ENCODE data around the gene PHOSPHO2. TPM values are rescaled to one million over a fixed set of nuclear protein-coding genes. Genes with fewer than 3 reads are reported as not detected.
A peak's percentile ranks its signal among the peaks of the same experiment; 100 is the strongest.
"Not testable (repeated sequence)": the region's sequence is repeated elsewhere in the genome, so short reads cannot be mapped to it uniquely, and the experiment has no call there.

The PHOSPHO2 gene
- total RNA-seq, 2 experiments from 2014 or later = 3.2 to 4.2 TPM

DNA sequence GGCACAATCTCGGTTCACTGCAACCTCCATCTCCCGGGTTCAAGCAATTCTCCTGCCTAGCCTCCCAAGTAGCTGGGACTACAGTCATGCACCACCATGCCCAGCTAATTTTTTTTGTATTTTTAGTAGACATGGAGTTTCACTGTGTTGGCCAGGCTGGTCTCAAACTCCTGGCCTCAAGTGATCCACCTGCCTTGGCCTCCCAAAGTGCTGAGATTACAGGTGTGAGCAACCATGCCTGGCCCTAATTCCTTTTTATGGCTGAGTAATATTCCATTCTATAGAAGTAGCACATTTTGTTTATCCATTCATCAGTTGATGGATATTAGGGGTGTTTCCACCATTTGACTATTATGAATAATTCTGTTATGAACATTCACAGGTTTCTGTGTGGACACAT is 9.6 kb upstream of the PHOSPHO2 start:
- POLR2A ChIA-PET = interaction anchor here (1.7 kb wide), 1 partner anchor 100 kb away, joined by 8 read pairs; no protein-coding TSS in a partner anchor
- H3K27me3 Mint-ChIP-seq (ENCODE audit: low read depth); ATAC-seq; CTCF ChIA-PET; H3K4me3 Mint-ChIP-seq; DNase-seq; H3K9me3 Mint-ChIP-seq (ENCODE audit: insufficient read depth); H3K27ac Mint-ChIP-seq; H3K36me3 Mint-ChIP-seq (ENCODE audit: low read depth): not testable (repeated sequence)
- H3K4me1 Mint-ChIP-seq (ENCODE audit: low read depth) = peaks cover 13% of the 10 kb centered on the region

DNA sequence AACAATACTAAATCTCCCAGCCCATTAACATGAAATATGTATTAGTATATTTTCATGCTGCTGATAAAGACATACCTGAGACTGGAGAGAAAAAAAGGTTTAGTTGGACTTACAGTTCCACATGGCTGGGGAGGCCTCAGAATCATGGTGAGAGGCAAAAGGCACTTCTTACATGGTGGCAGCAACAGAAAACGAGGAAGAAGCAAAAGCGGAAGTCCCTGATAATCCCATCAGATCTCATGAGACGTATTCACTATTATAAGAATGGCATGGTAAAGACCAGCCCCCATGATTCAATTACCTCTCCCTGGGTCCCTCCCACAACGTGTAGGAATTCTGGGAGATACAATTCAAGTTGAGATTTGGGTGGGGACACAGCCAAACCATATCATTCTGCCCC is 7.4 kb upstream of the PHOSPHO2 start:
- H3K9me3 Mint-ChIP-seq (ENCODE audit: insufficient read depth); CTCF ChIA-PET; H3K27ac Mint-ChIP-seq: not testable (repeated sequence)

DNA sequence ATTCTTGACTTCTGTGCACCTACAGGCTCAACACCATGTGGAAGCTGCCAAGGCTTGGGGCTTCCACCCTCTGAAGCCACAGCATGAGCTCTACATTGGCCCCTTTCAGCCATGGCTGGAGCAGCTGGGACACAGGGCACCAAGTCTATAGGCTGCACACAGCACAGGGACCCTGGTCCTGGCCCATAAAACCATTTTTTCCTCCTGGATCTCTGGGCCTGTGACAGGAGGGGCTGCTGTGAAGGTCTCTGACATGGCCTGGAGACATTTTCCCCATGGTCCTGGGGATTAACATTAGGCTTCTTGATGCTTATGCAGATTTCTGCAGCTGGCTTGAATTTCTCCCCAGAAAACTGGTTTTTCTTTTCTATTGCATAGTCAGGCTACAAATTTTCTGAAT is 6.3 kb upstream of the PHOSPHO2 start:
- Mint-ChIP-seq H3K27me3 (ENCODE audit: low read depth) (peaks cover 21% of the 10 kb centered on the region), H3K4me1 (ENCODE audit: low read depth) (peaks cover 13% of the 10 kb centered on the region)
- H3K9me3 Mint-ChIP-seq (ENCODE audit: insufficient read depth); H3K36me3 Mint-ChIP-seq (ENCODE audit: low read depth); H3K27ac Mint-ChIP-seq; POLR2A ChIA-PET; H3K4me3 Mint-ChIP-seq; CTCF ChIA-PET; ATAC-seq; DNase-seq: not testable (repeated sequence)

More for the DNA sequence above, 7.4 kb upstream of the PHOSPHO2 start:
- POLR2A ChIA-PET; DNase-seq; H3K36me3 Mint-ChIP-seq (ENCODE audit: low read depth); H3K4me3 Mint-ChIP-seq; ATAC-seq: not testable (repeated sequence)
- Mint-ChIP-seq H3K27me3 (ENCODE audit: low read depth) (peaks cover 12% of the 10 kb centered on the region), H3K4me1 (ENCODE audit: low read depth) (peaks cover 13% of the 10 kb centered on the region)

DNA sequence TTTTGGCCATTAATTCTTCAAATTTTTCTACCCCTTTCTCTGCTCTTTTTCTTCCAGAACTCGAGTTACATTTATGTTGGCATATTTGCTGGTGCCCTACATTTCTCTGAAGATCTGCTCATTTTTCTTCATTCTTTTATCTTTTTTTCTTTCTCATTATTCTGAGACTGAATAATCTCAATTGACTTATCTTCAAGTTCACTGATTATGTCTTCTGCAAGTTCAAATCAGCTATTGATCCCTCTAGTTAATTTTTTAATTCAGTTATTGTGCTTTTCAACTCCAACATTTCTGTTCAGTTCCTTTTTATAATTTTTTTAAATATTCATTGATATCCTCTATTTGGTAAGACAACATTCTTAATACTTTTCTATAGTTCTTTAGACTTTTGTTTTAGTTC is 3.3 kb upstream of the PHOSPHO2 start:
- CTCF ChIA-PET = no interaction called here
- no peak for DNase-seq
- ATAC-seq = no peak
- peaks cover 4% of the 10 kb centered on the region for H3K9me3 Mint-ChIP-seq (ENCODE audit: insufficient read depth)
- POLR2A ChIA-PET = no interaction called here
- H3K27me3 Mint-ChIP-seq (ENCODE audit: low read depth) = peaks cover 27% of the 10 kb centered on the region
- H3K4me3 Mint-ChIP-seq = no peak overlapping the region
- peaks cover 4% of the 10 kb centered on the region for H3K36me3 Mint-ChIP-seq (ENCODE audit: low read depth)
- peaks cover 20% of the 10 kb centered on the region for H3K4me1 Mint-ChIP-seq (ENCODE audit: low read depth)
- no peak overlapping the region for H3K27ac Mint-ChIP-seq

DNA sequence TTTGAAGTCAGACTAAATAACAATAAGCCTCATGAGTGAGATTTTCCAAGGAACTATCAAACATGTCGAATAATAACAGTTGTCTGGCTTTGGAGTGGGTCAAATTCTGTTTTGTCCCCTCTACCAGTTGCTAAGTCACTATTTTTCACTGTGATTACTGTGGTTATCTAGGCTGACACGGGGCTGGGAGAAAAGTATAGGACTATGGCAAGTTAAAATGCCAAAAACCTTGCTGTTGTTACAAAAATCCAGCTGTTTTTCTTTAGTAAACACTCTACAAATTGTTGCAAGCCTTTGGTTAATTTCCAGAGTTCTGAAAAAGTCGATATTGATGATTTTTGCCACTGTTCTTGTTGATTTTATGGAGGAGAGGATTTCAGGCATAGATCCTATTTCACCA is 1.6 kb upstream of the PHOSPHO2 start:
- CTCF ChIA-PET = interaction anchor here (0.9 to 1.4 kb wide), 3 partner anchors 11 to 75 kb away, joined by 3 read pairs; no protein-coding TSS in a partner anchor
- Mint-ChIP-seq H3K27me3 (ENCODE audit: low read depth) (peaks cover 25% of the 10 kb centered on the region), H3K4me3 (no peak overlapping the region), H3K27ac (no peak overlapping the region), H3K36me3 (ENCODE audit: low read depth) (peaks cover 7% of the 10 kb centered on the region), H3K9me3 (ENCODE audit: insufficient read depth) (peaks cover 4% of the 10 kb centered on the region), H3K4me1 (ENCODE audit: low read depth) (peaks cover 25% of the 10 kb centered on the region)
- no peak for ATAC-seq
- no peak for DNase-seq
- POLR2A ChIA-PET = interaction anchor here (2.9 kb wide), 1 partner anchor 9 kb away, joined by 8 read pairs; no protein-coding TSS in a partner anchor

DNA sequence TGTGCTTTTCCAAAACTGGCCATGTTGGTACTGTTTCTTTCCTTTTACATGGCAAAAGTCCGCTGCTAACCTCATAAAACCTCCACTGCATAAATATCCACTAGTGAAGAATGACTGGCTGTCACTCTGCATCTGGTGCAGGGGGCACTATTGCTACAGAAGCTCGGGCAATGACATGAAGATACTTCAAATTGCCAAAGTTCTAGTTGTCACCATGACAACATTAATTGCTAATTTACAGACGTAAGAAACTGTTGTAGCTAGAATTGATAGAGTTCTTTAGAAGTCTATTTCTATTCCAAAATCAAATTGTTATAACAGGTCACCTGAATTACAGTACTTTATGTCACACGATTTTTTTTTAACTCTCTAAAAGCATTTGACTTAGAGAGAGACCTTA is 909 bp upstream of the PHOSPHO2 start:
- DNase-seq (no peak), ATAC-seq (no peak)
- H3K9me3 Mint-ChIP-seq (ENCODE audit: insufficient read depth) = peaks cover under 1% of the 10 kb centered on the region
- peaks cover 7% of the 10 kb centered on the region for H3K36me3 Mint-ChIP-seq (ENCODE audit: low read depth)
- peak overlapping the region; percentile 91 for H3K4me3 Mint-ChIP-seq
- peaks cover 25% of the 10 kb centered on the region for H3K27me3 Mint-ChIP-seq (ENCODE audit: low read depth)
- peak overlapping the region; percentile 92 for H3K27ac Mint-ChIP-seq
- CTCF ChIA-PET = interaction anchor here (0.7 to 1.4 kb wide), 4 partner anchors 12 to 121 kb away, joined by 3 read pairs; no protein-coding TSS in a partner anchor
- POLR2A ChIA-PET = interaction anchor here (1.3 to 2.9 kb wide), 2 partner anchors 10 to 40 kb away, joined by 3 to 8 read pairs; partner anchors contain the start of gene KLHL23
- peaks cover 29% of the 10 kb centered on the region for H3K4me1 Mint-ChIP-seq (ENCODE audit: low read depth)

DNA sequence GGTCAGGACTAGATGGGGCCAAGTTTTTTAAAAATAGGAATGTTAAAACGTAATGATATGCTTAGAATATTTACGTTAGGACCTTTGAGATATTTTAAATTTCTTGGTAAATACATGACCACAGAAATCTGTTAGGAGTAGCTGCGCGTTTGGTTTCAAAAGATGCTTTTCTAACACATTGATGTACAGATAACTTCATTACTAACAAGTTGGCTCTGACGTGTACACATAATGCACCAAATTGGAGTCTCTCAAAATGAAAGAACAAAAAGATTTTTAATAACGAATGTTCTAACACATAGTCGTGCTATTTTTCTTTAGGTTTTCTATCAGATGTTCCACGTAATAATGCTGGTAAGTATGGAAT is 608 bp downstream of the PHOSPHO2 start:
- CTCF ChIA-PET = interaction anchor here (1.4 kb wide), 1 partner anchor 38 kb away, joined by 3 read pairs; the partner anchor contains the start of gene KLHL23
- no peaks in the 10 kb centered on the region for H3K9me3 Mint-ChIP-seq (ENCODE audit: insufficient read depth)
- peaks cover 22% of the 10 kb centered on the region for H3K27me3 Mint-ChIP-seq (ENCODE audit: low read depth)
- H3K4me1 Mint-ChIP-seq (ENCODE audit: low read depth) = peaks cover 35% of the 10 kb centered on the region
- H3K36me3 Mint-ChIP-seq (ENCODE audit: low read depth) = peaks cover 16% of the 10 kb centered on the region
- DNase-seq (no peak), ATAC-seq (no peak)
- peak overlapping the region; percentile 91 for H3K4me3 Mint-ChIP-seq
- peak overlapping the region; percentile 92 for H3K27ac Mint-ChIP-seq
- POLR2A ChIA-PET = interaction anchor here (1.1 to 1.7 kb wide), 2 partner anchors 108 to 110 kb away, joined by 3 to 5 read pairs; no protein-coding TSS in a partner anchor

DNA sequence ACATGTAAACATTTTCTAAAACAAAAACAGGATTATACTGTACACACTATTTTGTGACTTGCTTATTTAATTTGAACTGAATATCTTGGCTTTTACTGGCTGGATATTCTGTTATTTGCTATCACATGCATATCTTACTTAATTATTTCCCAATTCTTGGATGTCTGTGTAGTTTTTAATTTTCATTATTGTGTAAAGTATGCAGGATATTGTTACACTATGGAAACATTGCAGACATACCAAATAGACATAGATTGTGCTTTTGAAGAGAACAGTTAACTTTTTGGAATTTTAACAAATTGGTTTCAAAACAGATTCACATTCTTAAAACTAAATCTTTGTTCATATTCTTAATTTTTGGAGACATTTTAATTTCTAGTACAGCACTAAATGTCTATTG is 2.1 kb downstream of the PHOSPHO2 start:
- CTCF ChIA-PET = no interaction called here
- H3K4me3 Mint-ChIP-seq = no peak overlapping the region
- ATAC-seq (no peak), DNase-seq (no peak)
- peaks cover 18% of the 10 kb centered on the region for H3K27me3 Mint-ChIP-seq (ENCODE audit: low read depth)
- peaks cover 22% of the 10 kb centered on the region for H3K36me3 Mint-ChIP-seq (ENCODE audit: low read depth)
- H3K9me3 Mint-ChIP-seq (ENCODE audit: insufficient read depth) = no peaks in the 10 kb centered on the region
- POLR2A ChIA-PET = interaction anchor here (0.7 kb wide), 1 partner anchor 8 kb away, joined by 3 read pairs; no protein-coding TSS in a partner anchor
- H3K27ac Mint-ChIP-seq = no peak overlapping the region
- peaks cover 38% of the 10 kb centered on the region for H3K4me1 Mint-ChIP-seq (ENCODE audit: low read depth)

DNA sequence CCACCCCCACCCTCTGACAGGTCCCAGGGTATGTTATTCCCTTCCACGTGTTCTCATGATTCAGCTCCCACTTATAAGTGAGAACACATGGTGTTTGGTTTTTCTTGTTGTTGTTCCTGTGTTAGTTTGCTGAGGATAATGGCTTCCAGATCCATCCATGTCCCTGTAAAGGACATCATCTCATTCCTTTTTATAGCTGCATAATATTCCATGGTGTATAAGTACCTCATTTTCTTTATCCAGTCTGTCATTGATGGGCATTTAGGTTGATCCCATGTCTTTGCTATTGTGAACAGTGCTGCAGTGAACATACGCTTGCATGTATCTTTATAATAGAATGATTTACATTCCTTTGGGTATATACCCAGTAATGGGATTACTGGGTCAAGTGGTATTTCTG is 4.9 kb downstream of the PHOSPHO2 start:
- POLR2A ChIA-PET; ATAC-seq; H3K27ac Mint-ChIP-seq; H3K9me3 Mint-ChIP-seq (ENCODE audit: insufficient read depth); DNase-seq; H3K27me3 Mint-ChIP-seq (ENCODE audit: low read depth); H3K4me3 Mint-ChIP-seq: not testable (repeated sequence)
- CTCF ChIA-PET = interaction anchor here (0.9 kb wide), 1 partner anchor 69 kb away, joined by 3 read pairs; no protein-coding TSS in a partner anchor
- H3K4me1 Mint-ChIP-seq (ENCODE audit: low read depth) = peaks cover 27% of the 10 kb centered on the region
- peaks cover 20% of the 10 kb centered on the region for H3K36me3 Mint-ChIP-seq (ENCODE audit: low read depth)

DNA sequence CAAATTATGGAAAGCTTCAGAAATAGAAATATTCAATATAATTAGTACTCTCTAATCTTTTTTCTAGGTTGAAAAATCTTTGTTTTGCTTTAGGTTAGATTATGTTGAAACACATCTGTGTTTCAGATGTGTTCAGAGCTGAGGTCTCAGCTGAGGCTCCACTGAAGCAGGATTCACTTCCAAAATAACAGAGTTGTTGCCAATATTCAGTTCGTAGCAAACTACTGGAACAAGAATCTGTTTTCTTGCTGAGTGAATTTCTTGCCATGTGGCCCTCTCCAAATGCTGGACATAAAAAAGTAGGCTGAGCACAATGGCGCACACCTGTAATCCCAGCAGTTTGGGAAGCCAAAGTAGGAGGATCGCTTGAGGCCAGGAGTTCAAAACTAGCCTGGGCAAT is 8.7 kb downstream of the PHOSPHO2 start:
- H3K4me1 Mint-ChIP-seq (ENCODE audit: low read depth) = peaks cover 10% of the 10 kb centered on the region
- DNase-seq (no peak), ATAC-seq (no peak)
- POLR2A ChIA-PET = interaction anchor here (1.6 kb wide), 1 partner anchor 14 kb away, joined by 4 read pairs; no protein-coding TSS in a partner anchor
- CTCF ChIA-PET = interaction anchor here (2.1 kb wide), 1 partner anchor 20 kb away, joined by 6 read pairs; no protein-coding TSS in a partner anchor
- H3K27ac Mint-ChIP-seq = no peak overlapping the region
- no peak overlapping the region for H3K4me3 Mint-ChIP-seq
- H3K36me3 Mint-ChIP-seq (ENCODE audit: low read depth) = peaks cover 18% of the 10 kb centered on the region
- no peaks in the 10 kb centered on the region for H3K27me3 Mint-ChIP-seq (ENCODE audit: low read depth)
- no peaks in the 10 kb centered on the region for H3K9me3 Mint-ChIP-seq (ENCODE audit: insufficient read depth)

DNA sequence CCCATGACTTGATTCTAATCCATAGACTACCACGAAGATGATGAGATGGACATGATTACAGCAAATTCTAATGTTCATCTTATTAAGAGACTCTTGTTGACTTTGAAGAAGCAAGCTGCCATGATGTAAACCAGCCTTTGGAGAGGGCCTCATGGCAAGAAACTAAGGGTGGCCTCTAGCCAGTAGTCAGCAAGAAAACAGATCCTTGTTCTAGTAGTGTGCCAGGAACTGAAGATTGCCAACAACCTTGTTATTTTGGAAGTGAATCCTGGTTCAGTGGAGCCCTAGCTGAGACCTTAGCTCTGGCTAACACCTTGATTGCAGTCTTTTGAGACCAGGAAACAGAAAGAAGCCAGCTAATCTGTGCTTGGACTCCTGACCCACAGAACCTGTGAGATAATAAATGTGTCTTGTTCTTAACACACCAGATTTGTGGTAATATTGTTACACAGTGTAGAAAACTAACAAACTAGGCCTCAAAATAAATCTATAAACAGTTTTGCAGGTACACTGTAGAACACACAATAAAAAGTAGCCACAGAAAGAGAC is 10.0 kb downstream of the PHOSPHO2 start:
- Mint-ChIP-seq H3K27ac (no peak overlapping the region), H3K4me1 (ENCODE audit: low read depth) (peaks cover 3% of the 10 kb centered on the region), H3K27me3 (ENCODE audit: low read depth) (no peaks in the 10 kb centered on the region), H3K9me3 (ENCODE audit: insufficient read depth) (no peaks in the 10 kb centered on the region), H3K36me3 (ENCODE audit: low read depth) (peaks cover 14% of the 10 kb centered on the region), H3K4me3 (no peak overlapping the region)
- ATAC-seq (no peak), DNase-seq (no peak)
- ChIA-PET CTCF (interaction anchor here (2.1 kb wide), 1 partner anchor 21 kb away, joined by 6 read pairs; no protein-coding TSS in a partner anchor), POLR2A (interaction anchor here (0.7 to 1.6 kb wide), 2 partner anchors 8 to 13 kb away, joined by 3 to 4 read pairs; no protein-coding TSS in a partner anchor)

DNA sequence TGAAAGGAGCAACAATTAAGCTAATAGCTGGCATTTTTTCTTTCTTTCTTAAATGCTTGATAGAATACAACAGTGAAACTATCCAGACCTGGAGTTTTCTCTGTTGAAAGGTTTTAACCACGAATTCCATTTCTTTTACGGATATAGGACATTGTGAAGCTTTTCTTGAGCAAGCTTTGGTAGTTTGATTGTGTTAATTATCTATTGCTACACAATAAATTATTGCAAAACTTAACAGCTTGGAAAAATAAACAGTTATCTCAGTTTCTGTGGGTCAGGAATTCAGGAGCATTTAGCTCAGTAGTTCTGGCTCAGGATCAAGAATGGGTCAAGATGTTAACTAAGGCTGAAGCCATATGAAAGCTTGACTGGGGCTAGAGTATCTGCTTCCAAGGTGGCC is 11.7 kb downstream of the PHOSPHO2 start:
- Mint-ChIP-seq H3K9me3 (ENCODE audit: insufficient read depth) (no peaks in the 10 kb centered on the region), H3K4me3 (no peak overlapping the region), H3K27me3 (ENCODE audit: low read depth) (no peaks in the 10 kb centered on the region), H3K27ac (no peak overlapping the region), H3K4me1 (ENCODE audit: low read depth) (no peaks in the 10 kb centered on the region), H3K36me3 (ENCODE audit: low read depth) (peaks cover 9% of the 10 kb centered on the region)
- no peak for ATAC-seq
- ChIA-PET CTCF (no interaction called here), POLR2A (no interaction called here)
- no peak for DNase-seq

Measured in activated CD8-positive, alpha-beta T cell treated with anti-CD3 and anti-CD28 coated beads, Interleukin-2, amount 10 ng/mL, durations not matched to agents 7 days and 5 days (primary cell).